ENCODE data around the gene ATP5F1D.

The ATP5F1D gene

GRCh38 chr19:1284293-1284978 lies 42.9 kb downstream of the ATP5F1D start:
- no peak for DNase-seq

DNA sequence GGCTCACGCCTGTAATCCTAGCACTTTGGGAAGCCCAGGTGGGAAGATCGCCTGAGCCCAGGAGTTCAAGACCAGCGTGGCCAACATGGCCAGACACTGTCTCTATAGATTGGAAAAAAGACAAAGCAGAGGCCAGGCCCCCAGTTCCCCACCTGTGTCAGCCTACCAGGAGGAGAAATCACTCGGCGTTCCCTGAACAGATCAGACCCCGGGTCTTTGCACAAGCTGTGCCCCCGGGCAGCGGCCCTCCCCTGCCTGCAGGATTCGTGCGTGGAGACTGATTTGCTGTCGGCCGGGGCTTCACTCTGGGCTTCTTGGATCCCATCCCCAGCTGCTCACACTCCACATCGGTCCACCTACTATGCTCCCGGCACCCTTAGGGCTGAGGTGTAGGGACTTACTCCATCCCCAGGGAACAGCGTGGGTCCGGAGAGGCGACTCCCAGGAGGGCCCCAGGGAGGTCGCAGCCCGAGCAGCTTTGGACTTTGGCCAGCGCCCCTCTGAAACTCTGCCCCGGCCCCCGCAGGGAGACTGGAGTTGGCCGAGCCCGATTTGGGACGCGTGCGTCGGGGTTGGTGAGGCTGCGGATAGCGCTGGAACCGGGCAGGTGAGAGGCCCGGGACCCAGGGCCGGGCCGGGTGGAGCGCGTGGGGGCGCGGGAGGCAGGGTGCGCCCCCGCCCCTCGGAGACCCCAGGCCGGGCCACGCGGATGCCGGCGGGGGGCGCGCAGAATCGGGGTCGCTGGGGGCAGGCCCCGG lies 43.6 kb downstream of the ATP5F1D start:
- no peak for DNase-seq

- DNase-seq: no peak
These were observed 44.3 kb downstream of the ATP5F1D start, which contains the start of gene EFNA2 for GRCh38 chr19:1285737-1286360. Gene EFNA2 (plus strand): TSS chr19:1285873. CDS start chr19:1286169, 296 bp downstream.

GRCh38 chr19:1286487-1287353 lies 45.2 kb downstream of the ATP5F1D start:
- DNase-seq: no peak

DNA sequence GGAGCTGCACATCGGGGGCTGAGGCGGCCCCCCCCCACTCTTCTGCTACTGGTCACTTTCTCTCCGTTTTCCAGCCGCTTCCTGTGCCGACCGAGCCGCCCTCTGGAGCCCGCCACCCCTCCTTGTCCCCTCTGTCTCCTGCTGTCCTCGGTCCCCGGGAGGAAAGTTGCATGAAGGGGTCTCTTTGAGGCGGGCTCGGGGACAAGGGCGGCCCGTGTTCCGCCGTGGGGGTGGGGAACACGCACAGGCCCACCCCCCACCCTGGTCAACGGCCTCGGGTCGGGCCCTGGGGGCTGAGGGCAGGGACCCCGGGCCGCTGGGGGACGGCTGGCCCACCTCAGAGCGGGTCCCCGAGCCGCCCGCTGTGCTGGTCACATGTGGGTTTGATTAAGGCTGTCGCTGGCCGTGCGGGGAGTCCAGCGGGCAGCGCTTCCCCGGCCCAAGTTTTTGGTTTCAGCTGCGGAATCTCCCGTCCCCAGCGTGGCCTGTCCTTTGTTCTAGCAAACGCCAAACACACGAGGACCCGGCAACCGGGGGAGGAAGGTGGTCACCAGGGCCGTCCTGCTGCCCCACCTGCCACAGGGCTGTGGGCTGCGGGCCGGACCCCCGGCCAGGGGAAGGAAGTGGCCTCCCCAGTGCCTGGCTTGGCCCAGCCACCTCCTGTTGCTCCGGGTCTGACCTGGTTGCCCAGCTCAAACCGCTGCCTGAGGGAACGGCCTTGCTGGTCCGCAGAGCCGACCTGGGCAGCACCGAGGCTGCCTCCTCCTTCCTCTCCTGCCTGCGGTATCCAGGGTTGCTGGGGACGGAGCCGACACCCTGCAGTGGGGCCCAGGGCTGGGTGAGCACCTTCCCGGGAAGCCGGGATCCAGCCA lies 46.0 kb downstream of the ATP5F1D start:
- DNase-seq: no peak

DNA sequence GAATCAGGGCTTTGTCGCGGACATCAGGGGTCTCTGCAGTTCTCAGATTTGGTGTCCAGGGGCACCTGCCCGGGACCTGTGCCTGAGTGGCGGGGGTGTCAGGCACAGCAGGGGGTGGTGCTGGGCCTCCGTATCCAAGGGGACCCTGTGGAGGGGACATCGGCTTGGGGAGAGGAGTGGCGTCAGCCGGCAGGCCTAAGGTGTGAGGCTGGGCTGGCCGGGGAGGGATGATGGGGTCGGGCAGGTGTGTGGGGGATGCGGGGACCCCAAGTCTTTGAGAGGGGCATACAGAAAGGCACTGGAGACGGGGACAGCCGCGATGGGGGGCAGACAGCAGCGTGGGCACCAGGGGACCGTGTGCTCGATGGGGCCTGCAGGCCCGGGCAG lies 46.7 kb downstream of the ATP5F1D start:
- no peak for DNase-seq

- DNase-seq: no peak
These were observed 47.5 kb downstream of the ATP5F1D start for GRCh38 chr19:1288833-1289685.

DNA sequence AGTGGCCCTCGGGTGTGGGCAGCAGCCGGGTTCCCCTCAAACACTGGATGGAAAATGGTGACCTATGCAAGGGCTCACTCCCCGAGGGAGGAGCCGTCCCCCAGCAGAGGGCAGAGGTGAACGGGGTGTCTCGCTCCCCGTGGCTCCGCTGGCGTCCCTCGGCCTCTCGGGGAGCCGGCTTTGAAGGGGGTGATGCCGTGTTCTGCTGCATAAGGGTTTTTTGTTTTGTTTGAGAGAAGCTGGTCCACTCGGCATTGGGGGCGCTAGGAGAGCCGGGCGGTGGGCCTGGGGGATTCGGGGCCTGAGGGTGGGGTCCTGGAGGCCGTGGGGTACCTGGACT lies 48.1 kb downstream of the ATP5F1D start:
- no peak for DNase-seq

- DNase-seq: no peak
These were observed 48.7 kb downstream of the ATP5F1D start for GRCh38 chr19:1290196-1290702.

- no peak for DNase-seq
These were observed 49.4 kb downstream of the ATP5F1D start for GRCh38 chr19:1290703-1291651.

DNA sequence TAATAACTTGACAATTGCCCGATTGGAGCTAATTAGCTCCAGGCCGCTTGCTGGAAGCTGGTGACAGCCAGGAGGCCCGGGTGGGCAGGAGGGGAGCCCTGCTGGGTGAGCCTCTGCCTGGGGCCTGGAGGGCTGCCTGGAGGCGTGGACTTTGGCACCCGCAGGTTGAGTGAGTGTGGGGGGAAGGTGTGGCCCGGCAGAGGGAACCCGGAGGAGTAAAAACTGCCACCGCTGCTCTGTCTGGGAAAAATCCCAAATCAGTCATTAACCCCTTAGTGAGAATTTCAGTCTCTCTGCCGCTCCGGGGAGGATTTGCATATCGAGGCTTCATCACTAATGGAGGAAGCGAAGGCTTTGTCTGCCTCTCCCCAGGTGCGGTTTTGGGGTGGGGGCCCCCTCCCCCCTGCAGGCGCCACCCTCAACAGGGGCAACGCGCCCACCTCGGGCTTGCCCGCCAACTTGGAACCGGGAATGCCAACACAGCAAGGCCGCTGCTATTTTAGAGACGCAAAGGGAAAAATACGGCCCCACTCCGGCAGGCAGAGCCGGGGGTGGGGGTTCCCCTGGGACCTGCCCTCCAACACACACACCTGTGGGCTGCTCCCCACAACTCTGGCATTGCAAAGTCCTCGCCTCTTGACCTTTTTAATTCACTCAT lies 50.3 kb downstream of the ATP5F1D start:
- no peak for DNase-seq

GRCh38 chr19:1292419-1293151 lies 51.0 kb downstream of the ATP5F1D start:
- DNase-seq: no peak

DNA sequence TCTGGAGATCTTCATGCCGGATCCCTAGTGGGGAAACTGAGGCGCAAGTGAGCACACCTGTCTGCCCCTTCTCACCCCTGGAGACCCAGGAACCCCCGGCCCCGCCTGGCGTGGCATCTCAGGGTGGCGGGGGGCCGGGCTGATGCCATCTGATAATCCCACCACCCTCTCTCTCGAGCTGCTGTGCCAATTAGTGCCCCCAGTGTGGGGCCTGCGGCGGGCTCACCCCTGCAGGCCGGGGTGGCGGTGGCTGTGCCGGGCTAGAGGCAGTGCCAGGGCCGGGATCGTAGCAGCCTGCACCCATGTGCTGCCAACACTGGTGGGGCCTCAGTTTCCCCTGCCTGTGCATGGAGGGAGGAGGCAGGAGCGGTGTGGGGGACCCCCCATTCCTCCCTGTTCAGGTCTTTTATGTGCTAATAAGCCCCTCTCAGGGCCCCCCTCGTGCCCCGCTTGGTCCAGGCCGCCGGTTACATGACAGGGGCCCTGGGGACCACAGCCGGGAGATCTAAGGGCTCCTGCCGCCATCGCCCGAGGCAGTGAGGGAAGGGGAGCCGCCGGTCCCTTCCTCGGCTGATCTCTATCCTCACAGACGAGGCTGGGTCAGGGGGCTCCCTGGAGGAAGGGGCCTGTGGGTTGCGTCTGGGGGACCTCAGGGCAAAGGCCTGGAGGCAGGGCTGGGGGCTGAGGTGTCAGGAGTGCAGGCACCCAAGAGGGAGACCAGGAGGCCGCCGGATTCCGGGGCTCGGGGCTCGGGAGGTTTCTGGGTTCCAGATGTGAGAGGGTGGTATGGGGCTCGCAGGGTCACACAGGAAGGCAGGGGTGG lies 52.4 kb downstream of the ATP5F1D start:
- no peak for DNase-seq
